SU-DHL-6 (cell line): ENCODE results near the gene SP110.

Experiments
- CTCF ChIP-seq: fragments of 200-600 bp; sonication (generic); IDR thresholded peaks from one replicate; pipeline ENCODE4 v1.5.1; 2017; ENCODE audit warnings: antibody characterized with exemption, mild to moderate bottlenecking, low read length, moderate library complexity; ENCODE audit not compliant: insufficient read depth, poor library complexity, severe bottlenecking
- EZH2phosphoT487 ChIP-seq: fragments of 200-600 bp; sonication (generic), shearing (Covaris generic); conservative IDR thresholded peaks from 2 replicates; pipeline ENCODE4 v1.6.1; 2018; ENCODE audit warnings: mild to moderate bottlenecking, antibody characterized with exemption, low read length, moderate library complexity, mixed read lengths

- TF ChIP-seq CTCF: no peak
- TF ChIP-seq EZH2phosphoT487: no peak
Measured at GRCh38 chr2:230203110-230203676, 16.6 kb downstream of the SP110 start.
